ENCODE data around the gene VAT1L. TPM values are rescaled to one million over a fixed set of nuclear protein-coding genes. Genes with fewer than 3 reads are reported as not detected.

Gene VAT1L
- total and polyA plus RNA-seq, 2 experiments from 2014 or later = 11.0 to 24.4 TPM

DNA sequence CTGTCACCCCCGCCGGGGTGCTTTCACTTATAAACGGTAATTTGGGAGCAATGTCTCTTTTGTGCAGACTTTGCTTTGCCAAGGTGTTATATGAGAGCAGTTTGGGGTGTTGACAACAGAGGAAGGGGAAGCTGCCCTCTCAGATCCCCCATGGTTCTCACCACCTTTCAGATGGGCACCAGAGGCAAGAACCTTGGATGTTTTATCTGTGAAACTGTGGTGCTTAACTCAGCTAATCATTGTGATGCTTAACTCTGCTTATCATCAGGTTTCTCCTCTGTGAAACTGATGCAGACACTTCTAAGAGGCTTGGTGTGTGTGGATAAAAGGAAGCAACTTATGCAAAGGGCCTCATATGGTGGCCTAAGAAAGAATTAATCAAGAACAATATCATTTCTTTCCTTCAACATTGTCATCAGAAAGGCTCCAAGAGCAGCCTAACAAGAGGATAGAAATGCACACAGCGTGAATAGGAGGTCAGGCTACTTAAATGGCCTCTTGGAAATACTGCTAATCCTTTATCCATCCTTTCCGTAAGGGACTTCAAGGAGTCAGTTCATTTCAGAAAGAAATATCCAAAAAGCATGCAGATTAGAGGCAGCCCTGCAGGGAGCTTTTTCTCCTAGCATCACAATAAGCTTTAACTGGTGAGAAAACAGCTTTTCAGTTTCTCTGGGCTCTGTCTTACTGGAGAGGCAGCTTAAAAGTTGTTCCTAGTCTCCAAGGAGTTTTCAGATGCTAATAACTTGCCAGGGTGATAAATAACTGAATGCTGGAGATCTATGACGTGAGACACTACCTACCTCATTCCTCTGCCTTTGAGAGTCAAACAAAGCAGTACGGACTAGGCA is 178.9 kb downstream of the VAT1L start:
- peak; percentile 82 for DNase-seq (ENCODE audit: low spot score)
- H3K4me1 Mint-ChIP-seq = peaks cover 80% of the 10 kb centered on the region
- H3K4me3 ChIP-seq = 0 out of 2 replicates have a peak overlapping the region, but pooled peaks have one; percentile 0
- peak overlapping the region; percentile 43; the same call in 2 of the 3 replicates for H3K4me3 Mint-ChIP-seq
- peak overlapping the region; percentile 95 for H3K27ac Mint-ChIP-seq
- TF ChIP-seq EZH2phosphoT487 (IDR thresholded peaks at IDR 0.05; ENCODE audit: unreplicated experiment) = no peak
- no peak for TF ChIP-seq REST (IDR thresholded peaks at IDR 0.05; ENCODE audit: unreplicated experiment)
- TF ChIP-seq CREB1 (CRISPR knock-in tag; IDR thresholded peaks at IDR 0.05; ENCODE audit: low read depth) = peak; percentile 88
- peak; percentile 90 for TF ChIP-seq NANOG (IDR thresholded peaks at IDR 0.05; ENCODE audit: borderline replicate concordance)
- no peak for TF ChIP-seq EZH2 (IDR thresholded peaks at IDR 0.05; ENCODE audit: low read depth, unreplicated experiment)
- peak; percentile 86 for TF ChIP-seq ZNF462 (CRISPR knock-in tag; IDR thresholded peaks at IDR 0.05)
- TF ChIP-seq ZNF114 (CRISPR knock-in tag; IDR thresholded peaks at IDR 0.05) = peak; percentile 90; the same call in 1 of the 2 replicates
- TF ChIP-seq ZNF331 (CRISPR knock-in tag; IDR thresholded peaks at IDR 0.05; ENCODE audit: low read depth) = no peak
- TF ChIP-seq JUNB (IDR thresholded peaks at IDR 0.05; ENCODE audit: unreplicated experiment) = no peak
- TF ChIP-seq, protein P1, sequence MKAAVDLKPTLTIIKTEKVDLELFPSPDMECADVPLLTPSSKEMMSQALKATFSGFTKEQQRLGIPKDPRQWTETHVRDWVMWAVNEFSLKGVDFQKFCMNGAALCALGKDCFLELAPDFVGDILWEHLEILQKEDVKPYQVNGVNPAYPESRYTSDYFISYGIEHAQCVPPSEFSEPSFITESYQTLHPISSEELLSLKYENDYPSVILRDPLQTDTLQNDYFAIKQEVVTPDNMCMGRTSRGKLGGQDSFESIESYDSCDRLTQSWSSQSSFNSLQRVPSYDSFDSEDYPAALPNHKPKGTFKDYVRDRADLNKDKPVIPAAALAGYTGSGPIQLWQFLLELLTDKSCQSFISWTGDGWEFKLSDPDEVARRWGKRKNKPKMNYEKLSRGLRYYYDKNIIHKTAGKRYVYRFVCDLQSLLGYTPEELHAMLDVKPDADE (IDR thresholded peaks at IDR 0.05) = no peak
- H3K9me2 ChIP-seq (ENCODE audit: insufficient read depth) = peaks cover 7% of the 10 kb centered on the region
- peaks cover 12% of the 10 kb centered on the region for H3F3A ChIP-seq (replicated peaks; ENCODE audit: low read depth)
- no peaks in the 10 kb centered on the region for H3K36me3 ChIP-seq (ENCODE audit: insufficient read depth)
- H4K20me1 ChIP-seq (replicated peaks; ENCODE audit: insufficient read depth) = no peaks in the 10 kb centered on the region
- H3K27me3 Mint-ChIP-seq (ENCODE audit: insufficient read depth, low read depth, poor library complexity) = peaks cover 15% of the 10 kb centered on the region
- H3K36me3 Mint-ChIP-seq (ENCODE audit: low read depth) = peaks cover 17% of the 10 kb centered on the region; the same call in 2 of the 3 replicates
- H3K79me2 ChIP-seq (replicated peaks; ENCODE audit: insufficient read depth) = no peaks in the 10 kb centered on the region
- no peak overlapping the region for H2AFZ ChIP-seq
- peak; percentile 69 for ATAC-seq
- peak overlapping the region; percentile 94 for H3K27ac ChIP-seq (ENCODE audit: low read depth)
- H3K27me3 ChIP-seq (ENCODE audit: insufficient read depth) = peaks cover 8% of the 10 kb centered on the region
- H3K9me3 Mint-ChIP-seq = peaks cover 5% of the 10 kb centered on the region; the same call in 2 of the 3 replicates
- H3K4me1 ChIP-seq (ENCODE audit: insufficient read depth) = peaks cover 57% of the 10 kb centered on the region
- peak overlapping the region; percentile 25; the same call in 1 of the 2 replicates for H3K4me2 ChIP-seq

Data from GM23338 (cell line).